Spleen (tissue), 11 donors: Measurements from ENCODE around the gene SIDT2. TPM values are rescaled to one million over a fixed set of nuclear protein-coding genes. Genes with fewer than 3 reads are reported as not detected.

ENCODE experiments used
- DNase-seq: peaks from one replicate; pipeline ENCODE4 v3.0.0-alpha.2; 2020
- H3K27ac ChIP-seq, 8 donors: fragments of 200-600 bp; sonication (generic) in 7 of 8; 1 replicate in 4 of 8; 2 replicates in 4 of 8; pipeline versions ENCODE4 v1.5.0 to v1.8.0; 2016 to 2021; ENCODE audit warnings: inconsistent platforms in 4 of 8, mild to moderate bottlenecking in 4 of 8, moderate library complexity in 1 of 8
- H3K27me3 ChIP-seq, 7 donors: fragments of 200-600 bp; sonication (generic) in 6 of 7; replicated peaks in 1 of 7; 1 replicate in 4 of 7; 2 replicates in 3 of 7; pipeline versions ENCODE4 v1.5.0 to v1.8.0; 2016 to 2021; ENCODE audit warnings: inconsistent platforms in 3 of 7, mild to moderate bottlenecking in 1 of 7
- H3K36me3 ChIP-seq, 6 donors: fragments of 200-600 bp; sonication (generic) in 5 of 6; 1 replicate in 4 of 6; 2 replicates in 2 of 6; pipeline versions ENCODE4 v1.5.0 to v1.8.0; 2016 to 2021; ENCODE audit warnings: inconsistent platforms in 2 of 6
- H3K4me1 ChIP-seq, 6 donors: fragments of 200-600 bp; sonication (generic) in 5 of 6; 1 replicate in 3 of 6; 2 replicates in 3 of 6; pipeline versions ENCODE4 v1.5.0 to v1.8.0; 2016 to 2021; ENCODE audit warnings: inconsistent platforms in 3 of 6
- H3K4me3 ChIP-seq, 8 donors: fragments of 200-600 bp; sonication (generic) in 7 of 8; 1 replicate in 4 of 8; 2 replicates in 4 of 8; pipeline versions ENCODE4 v1.5.0 to v1.8.0; 2016 to 2021; ENCODE audit warnings: inconsistent platforms in 4 of 8, mild to moderate bottlenecking in 4 of 8, moderate library complexity in 2 of 8
- H3K9me3 ChIP-seq, 8 donors: fragments of 200-600 bp; sonication (generic) in 7 of 8; 1 replicate in 4 of 8; 2 replicates in 4 of 8; pipeline versions ENCODE4 v1.5.0 to v1.8.0; 2016 to 2021; ENCODE audit warnings: inconsistent platforms in 4 of 8
- POLR2A ChIP-seq, 3 donors: fragments of 450-650 bp; IDR thresholded peaks; one replicate each; pipeline ENCODE4 v1.5.1; 2017; ENCODE audit warnings: antibody characterized with exemption in 3 of 3, mild to moderate bottlenecking in 1 of 3
- POLR2AphosphoS5 ChIP-seq, 3 donors: sonication (generic); formaldehyde crosslinking; IDR thresholded peaks; one replicate each; pipeline ENCODE4 v1.5.1; 2017; ENCODE audit warnings: antibody characterized with exemption in 3 of 3
- WGBS, 5 donors: extraction: QIAGEN DNeasy Blood & Tissue Kit in 3 of 5; methylation state at CpG; one replicate each; pipeline versions ENCODE4 v1.1.5 to v1.1.7; 2013 to 2018; 5-methylcytosine and 5-hydroxymethylcytosine counted together
- intact Hi-C: fragments of 100-400 bp; cut with DNase I; formaldehyde crosslinking; loops from one replicate; pipeline ENCODE4 v1.15.0; 2023; ENCODE audit warnings: low total_unique reads
- polyA plus RNA-seq, 3 donors: library from polyadenylated mRNA; stranded (reverse); fragments of 200-250 nt; gene quantifications; one replicate each; pipeline ENCODE4 v1.2.1, GENCODE V29; 2013
- total RNA-seq, 7 donors: library from RNA; depleted of rRNA in 3 of 7; stranded (reverse); fragments of >200 nt in 3 of 7; fragmentation: NEBNext Ultra II Directional in 4 of 7; extraction: Animal tissue kit (Norgen Biotek cat#: 25700) in 4 of 7; gene quantifications; one replicate each; pipeline versions ENCODE4 v1.1.0 to v1.2.1, GENCODE V29; 2016 to 2021
- TF ChIP-seq, protein P1 (sequence below), 11 experiments: fragments of 200-600 bp in 7 of 11; fragments of 450-650 bp in 4 of 11; sonication (generic) in 4 of 11; IDR thresholded peaks in 8 of 11; conservative IDR thresholded peaks in 3 of 11; 1 replicate in 7 of 11; 2 replicates in 4 of 11; pipeline versions ENCODE4 v1.4.0 to v1.8.0; 2016 to 2021; ENCODE audit warnings: antibody characterized with exemption in 11 of 11, inconsistent platforms in 4 of 11, mild to moderate bottlenecking in 1 of 11
- donor health status: healthy with polysubstance abuse.
- donor health status: DM: no; HTN: no; CAD: no; lungs with moderate emphysema.
- donor health status: DM: no; HTN: no; CAD: no.
- donor health status: Bipolar disorder and iron deficiency.
- donor health status: healthy.
- donor health status: DM: no; HTN: no; CAD: no.
- donor health status: DM: yes; HTN: yes; CAD: no.

The SIDT2 gene
- total and polyA plus RNA-seq, 10 donors = 21.3 to 83.8 (median 51.8) TPM

DNA sequence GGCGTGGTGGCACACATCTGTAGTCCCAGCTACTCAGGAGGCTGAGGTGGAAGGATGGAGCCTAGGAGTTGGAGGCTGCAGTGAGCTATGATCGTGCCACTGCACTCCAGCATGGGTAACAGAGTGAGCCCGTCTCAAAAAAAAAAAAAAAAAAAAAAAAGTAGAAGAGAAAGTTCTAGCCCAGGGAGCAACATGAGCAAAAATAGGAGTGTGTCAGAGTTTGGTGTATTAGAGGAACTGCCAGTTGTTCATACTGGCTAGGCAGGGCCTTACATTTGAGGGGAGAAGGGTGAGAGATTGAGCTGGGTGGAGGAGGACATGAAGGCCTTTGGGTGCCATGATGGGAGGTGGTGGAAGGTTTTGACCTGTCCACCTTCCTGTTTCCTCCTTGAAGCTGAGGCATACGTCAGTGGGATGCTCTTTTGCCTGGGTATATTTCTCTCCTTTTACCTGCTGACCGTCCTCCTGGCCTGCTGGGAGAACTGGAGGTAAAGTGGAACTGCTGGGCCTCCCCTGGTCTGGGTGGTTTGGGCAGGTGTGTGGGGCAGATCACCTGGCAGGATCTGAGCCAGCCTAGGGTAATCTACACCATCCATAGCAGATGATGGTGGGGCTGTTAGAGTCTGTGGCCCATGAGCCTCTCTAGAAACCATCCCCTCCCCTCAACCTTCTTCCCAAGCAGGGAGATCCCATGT, 7.3 kb downstream of the SIDT2 start:
- TF ChIP-seq, protein P1, sequence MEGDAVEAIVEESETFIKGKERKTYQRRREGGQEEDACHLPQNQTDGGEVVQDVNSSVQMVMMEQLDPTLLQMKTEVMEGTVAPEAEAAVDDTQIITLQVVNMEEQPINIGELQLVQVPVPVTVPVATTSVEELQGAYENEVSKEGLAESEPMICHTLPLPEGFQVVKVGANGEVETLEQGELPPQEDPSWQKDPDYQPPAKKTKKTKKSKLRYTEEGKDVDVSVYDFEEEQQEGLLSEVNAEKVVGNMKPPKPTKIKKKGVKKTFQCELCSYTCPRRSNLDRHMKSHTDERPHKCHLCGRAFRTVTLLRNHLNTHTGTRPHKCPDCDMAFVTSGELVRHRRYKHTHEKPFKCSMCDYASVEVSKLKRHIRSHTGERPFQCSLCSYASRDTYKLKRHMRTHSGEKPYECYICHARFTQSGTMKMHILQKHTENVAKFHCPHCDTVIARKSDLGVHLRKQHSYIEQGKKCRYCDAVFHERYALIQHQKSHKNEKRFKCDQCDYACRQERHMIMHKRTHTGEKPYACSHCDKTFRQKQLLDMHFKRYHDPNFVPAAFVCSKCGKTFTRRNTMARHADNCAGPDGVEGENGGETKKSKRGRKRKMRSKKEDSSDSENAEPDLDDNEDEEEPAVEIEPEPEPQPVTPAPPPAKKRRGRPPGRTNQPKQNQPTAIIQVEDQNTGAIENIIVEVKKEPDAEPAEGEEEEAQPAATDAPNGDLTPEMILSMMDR (IDR thresholded peaks at IDR 0.05 in 8 of 11, conservative IDR thresholded peaks at IDR 0.05 in 3 of 11) = peak in 1 of 11 experiments; percentile 4
- TF ChIP-seq POLR2A (IDR thresholded peaks at IDR 0.05) (no peak), POLR2AphosphoS5 (IDR thresholded peaks at IDR 0.05) (peak in 1 of 3 donors; percentile 37)
- Histone ChIP-seq H3K4me3 (no peak overlapping the region), H3K9me3 (no peaks in the 10 kb centered on the region), H3K27ac (peak overlapping the region; percentile 40 to 88 (median 76)), H3K36me3 (peaks cover 0 to 92% (median 51%) of the 10 kb centered on the region in 6 donors), H3K4me1 (peaks cover 6 to 80% (median 47%) of the 10 kb centered on the region in 6 donors), H3K27me3 (no peaks in the 10 kb centered on the region)
- intact Hi-C loops = no loop called here
- peak; percentile 77 for DNase-seq
- 52 to 80% (median 68%) methylated on average over 5 of the region's 5 CpGs for WGBS, 5 donors

DNA sequence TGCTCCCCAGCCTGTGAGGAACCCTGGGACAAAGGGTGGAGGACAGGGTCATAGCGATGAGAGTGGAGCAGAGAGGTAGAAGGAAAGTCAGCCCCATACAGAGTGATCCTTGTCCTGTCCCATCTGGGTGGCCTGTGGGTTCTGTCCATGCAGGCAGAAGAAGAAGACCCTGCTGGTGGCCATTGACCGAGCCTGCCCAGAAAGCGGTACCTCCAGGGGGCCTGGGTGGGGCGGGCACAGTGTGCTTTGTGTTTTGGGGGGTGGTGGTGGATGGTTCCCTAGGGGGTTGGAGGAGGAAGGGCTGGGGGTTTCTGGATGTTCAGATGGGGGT, 7.9 kb downstream of the SIDT2 start:
- Histone ChIP-seq H3K27me3 (no peaks in the 10 kb centered on the region), H3K36me3 (peaks cover 0 to 98% (median 52%) of the 10 kb centered on the region in 6 donors), H3K27ac (peak overlapping the region; percentile 40 to 88 (median 76)), H3K4me3 (no peak overlapping the region), H3K4me1 (peaks cover under 1 to 76% (median 41%) of the 10 kb centered on the region in 6 donors), H3K9me3 (no peaks in the 10 kb centered on the region)
- intact Hi-C loops = no loop called here
- 88 to 97% (median 96%) methylated on average over 4 of the region's 4 CpGs for WGBS, 5 donors
- TF ChIP-seq POLR2A (IDR thresholded peaks at IDR 0.05) = no peak
- no peak for TF ChIP-seq POLR2AphosphoS5 (IDR thresholded peaks at IDR 0.05)
- TF ChIP-seq, protein P1 (IDR thresholded peaks at IDR 0.05 in 8 of 11, conservative IDR thresholded peaks at IDR 0.05 in 3 of 11) = no peak
- peak; percentile 71 for DNase-seq

DNA sequence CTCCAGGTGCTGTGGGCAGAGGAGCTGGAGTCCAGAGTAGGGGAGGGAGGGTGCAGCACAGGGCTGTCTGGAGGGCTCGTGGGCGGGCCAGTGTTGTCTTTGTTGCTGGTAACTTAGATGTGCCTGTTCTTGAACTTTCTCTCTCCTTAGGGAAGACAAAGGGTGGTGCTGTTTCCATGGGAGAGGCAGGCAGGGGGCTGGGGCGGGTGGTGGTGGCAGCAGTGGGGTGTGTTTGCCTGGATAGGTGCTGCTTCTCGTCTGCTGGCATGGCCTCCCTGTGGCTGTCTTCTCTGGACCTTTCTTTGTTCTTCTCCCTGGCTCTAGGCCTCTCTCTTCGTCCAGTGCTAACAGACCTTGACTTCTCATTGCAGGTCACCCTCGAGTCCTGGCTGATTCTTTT, 8.5 kb downstream of the SIDT2 start:
- peaks cover 0 to 98% (median 55%) of the 10 kb centered on the region in 6 donors for H3K36me3 ChIP-seq
- TF ChIP-seq, protein P1 (IDR thresholded peaks at IDR 0.05 in 8 of 11, conservative IDR thresholded peaks at IDR 0.05 in 3 of 11) = no peak
- TF ChIP-seq POLR2A (IDR thresholded peaks at IDR 0.05) (no peak), POLR2AphosphoS5 (IDR thresholded peaks at IDR 0.05) (no peak)
- no peak overlapping the region for H3K4me3 ChIP-seq
- no peaks in the 10 kb centered on the region for H3K27me3 ChIP-seq
- H3K4me1 ChIP-seq = peaks cover 0 to 70% (median 37%) of the 10 kb centered on the region in 6 donors
- no peak for DNase-seq
- WGBS, 5 donors = 72 to 84% (median 82%) methylated on average over 6 of the region's 6 CpGs
- intact Hi-C loops = no loop called here
- no peaks in the 10 kb centered on the region for H3K9me3 ChIP-seq
- H3K27ac ChIP-seq = peak overlapping the region in 6 of 8 donors; percentile 62 to 88 (median 78)

DNA sequence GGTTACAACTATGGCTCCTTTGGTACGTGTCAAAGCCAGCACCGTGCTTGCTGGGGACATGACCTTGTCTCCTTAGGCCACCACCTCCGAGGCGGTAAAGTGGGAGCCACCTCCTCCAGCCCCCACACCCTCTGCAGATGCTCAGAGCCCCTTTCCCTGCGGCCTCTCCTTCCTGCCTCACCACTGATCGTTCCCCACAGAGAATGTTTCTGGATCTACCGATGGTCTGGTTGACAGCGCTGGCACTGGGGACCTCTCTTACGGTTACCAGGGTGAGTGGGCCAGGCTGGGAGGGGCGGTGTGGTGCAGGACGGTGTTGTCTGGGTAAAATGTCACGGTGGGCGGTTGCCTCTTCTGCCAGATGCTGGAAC, 8.9 kb downstream of the SIDT2 start:
- peak overlapping the region in 6 of 8 donors; percentile 62 to 88 (median 78) for H3K27ac ChIP-seq
- peak; percentile 71 for DNase-seq

More for the DNA sequence above, 8.9 kb downstream of the SIDT2 start:
- Histone ChIP-seq H3K27me3 (no peaks in the 10 kb centered on the region), H3K36me3 (peaks cover 0 to 98% (median 55%) of the 10 kb centered on the region in 6 donors), H3K4me3 (no peak overlapping the region), H3K9me3 (no peaks in the 10 kb centered on the region), H3K4me1 (peaks cover 0 to 70% (median 37%) of the 10 kb centered on the region in 6 donors)
- intact Hi-C loops = no loop called here
- WGBS, 5 donors = 85 to 92% (median 89%) methylated on average over 13 of the region's 13 CpGs
- TF ChIP-seq POLR2A (IDR thresholded peaks at IDR 0.05) = no peak
- no peak for TF ChIP-seq POLR2AphosphoS5 (IDR thresholded peaks at IDR 0.05)
- TF ChIP-seq, protein P1 (IDR thresholded peaks at IDR 0.05 in 8 of 11, conservative IDR thresholded peaks at IDR 0.05 in 3 of 11) = no peak
